DND-41 (cell line): ENCODE data around the gene NOL3.

Experiments used
- ATAC-seq: fragments of 200-7000 bp; cut with Tn5 transposase; 3 replicates; pipeline ENCODE4 v1.9.1; 2021; ENCODE audit warnings: low read depth; ENCODE audit not compliant: insufficient read depth
- DNase-seq: peaks from one replicate; pipeline ENCODE4 v3.0.0-alpha.2; 2020
- H2AFZ ChIP-seq: 2 replicates; pipeline ENCODE4 v1.6.0; 2012; ENCODE audit warnings: low read depth, low read length
- H3K27ac ChIP-seq: 2 replicates; pipeline ENCODE4 v1.5.1; 2012; ENCODE audit warnings: low read length, inconsistent platforms
- H3K27me3 ChIP-seq: fragments of 200-600 bp; sonication (generic); 2 replicates; pipeline ENCODE4 v1.6.0; 2012; ENCODE audit warnings: low read length, mild to moderate bottlenecking, inconsistent platforms; ENCODE audit not compliant: insufficient read depth, poor library complexity
- H3K36me3 ChIP-seq: 2 replicates; pipeline ENCODE4 v1.5.1; 2012; ENCODE audit warnings: low read length, inconsistent platforms; ENCODE audit not compliant: insufficient read depth
- H3K4me1 ChIP-seq: 2 replicates; pipeline ENCODE4 v1.5.1; 2012; ENCODE audit warnings: mild to moderate bottlenecking, low read length; ENCODE audit not compliant: insufficient read depth
- H3K4me2 ChIP-seq: 2 replicates; pipeline ENCODE4 v1.6.0; 2012; ENCODE audit warnings: mild to moderate bottlenecking, moderate library complexity, low read length, inconsistent platforms; ENCODE audit not compliant: insufficient read depth
- H3K4me3 ChIP-seq, 2 experiments: fragments of 200-600 bp in 1 of 2; shearing (Covaris generic) in 1 of 2; 2 replicates each; pipeline ENCODE4 v1.5.1; 2012 to 2016; ENCODE audit warnings: inconsistent platforms in 2 of 2, low read length in 2 of 2, mild to moderate bottlenecking in 2 of 2, low read depth in 1 of 2, moderate library complexity in 1 of 2
- H3K79me2 ChIP-seq: 2 replicates; pipeline ENCODE4 v1.6.0; 2012; ENCODE audit warnings: low read length, inconsistent platforms; ENCODE audit not compliant: insufficient read depth
- H3K9ac ChIP-seq: 2 replicates; pipeline ENCODE4 v1.6.0; 2012; ENCODE audit warnings: low read depth, mild to moderate bottlenecking, inconsistent platforms, low read length, moderate library complexity
- H3K9me3 ChIP-seq: 2 replicates; pipeline ENCODE4 v1.5.1; 2012; ENCODE audit warnings: low read length, moderate library complexity, mild to moderate bottlenecking, inconsistent platforms; ENCODE audit not compliant: insufficient read depth, severe bottlenecking
- H4K20me1 ChIP-seq: 2 replicates; pipeline ENCODE4 v1.6.0; 2012; ENCODE audit warnings: low read length; ENCODE audit not compliant: insufficient read depth
- EZH2 ChIP-seq: IDR thresholded peaks from 3 replicates; pipeline ENCODE4 v1.6.1; 2012; ENCODE audit warnings: borderline replicate concordance, low read depth, mild to moderate bottlenecking, moderate library complexity, low read length, inconsistent platforms; ENCODE audit not compliant: severe bottlenecking
- TF ChIP-seq, protein P1 (sequence below): IDR thresholded peaks from 2 replicates; pipeline ENCODE4 v1.5.1; 2012; ENCODE audit warnings: borderline replicate concordance, low read length, moderate library complexity, mild to moderate bottlenecking; ENCODE audit not compliant: poor library complexity, severe bottlenecking; ENCODE audit errors: extremely low read depth

The NOL3 gene

DNA sequence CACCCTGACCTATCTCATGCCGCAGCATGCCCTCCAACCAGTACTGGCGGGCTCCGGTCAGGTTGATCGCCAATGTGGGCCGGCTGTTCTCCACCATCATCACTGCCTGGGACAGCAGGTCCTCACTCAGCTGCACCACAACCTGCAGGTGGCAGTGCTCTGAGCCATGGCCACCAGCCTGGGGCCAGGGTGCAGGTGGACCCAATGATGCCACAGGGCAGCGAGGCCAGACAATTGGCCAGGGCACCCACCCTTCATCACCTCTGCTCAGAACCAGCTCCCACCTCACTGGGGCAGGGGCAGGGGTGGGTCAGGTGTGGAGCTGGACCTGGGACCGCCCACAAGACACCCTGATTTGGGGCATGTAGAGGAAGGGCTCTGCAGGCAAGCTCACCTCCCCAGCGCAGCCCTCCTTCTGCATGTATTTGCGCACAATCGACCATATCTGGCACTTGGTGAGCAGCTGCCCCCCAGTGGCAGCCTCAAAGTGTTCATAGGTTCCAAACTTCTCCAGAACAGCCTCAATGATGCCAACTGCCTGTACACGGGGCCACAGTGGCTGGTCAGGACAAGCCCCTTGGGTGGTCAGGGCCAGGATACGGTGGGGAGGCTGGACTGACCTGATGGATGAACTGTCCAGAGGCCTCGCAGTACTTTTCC, 9.2 kb downstream of the NOL3 start:
- no peak for ATAC-seq
- Histone ChIP-seq H2AFZ (no peak overlapping the region), H3K4me1 (peaks cover 42% of the 10 kb centered on the region), H3K36me3 (no peaks in the 10 kb centered on the region), H3K9ac (no peak overlapping the region; the same call in 1 of the 2 replicates), H3K4me3 (no peak overlapping the region), H3K27ac (no peak overlapping the region), H3K27me3 (no peaks in the 10 kb centered on the region), H3K9me3 (no peaks in the 10 kb centered on the region), H3K79me2 (peaks cover 28% of the 10 kb centered on the region), H4K20me1 (peaks cover 14% of the 10 kb centered on the region), H3K4me2 (no peak overlapping the region)
- no peak for DNase-seq
- TF ChIP-seq EZH2, result no peak
- TF ChIP-seq, protein P1, sequence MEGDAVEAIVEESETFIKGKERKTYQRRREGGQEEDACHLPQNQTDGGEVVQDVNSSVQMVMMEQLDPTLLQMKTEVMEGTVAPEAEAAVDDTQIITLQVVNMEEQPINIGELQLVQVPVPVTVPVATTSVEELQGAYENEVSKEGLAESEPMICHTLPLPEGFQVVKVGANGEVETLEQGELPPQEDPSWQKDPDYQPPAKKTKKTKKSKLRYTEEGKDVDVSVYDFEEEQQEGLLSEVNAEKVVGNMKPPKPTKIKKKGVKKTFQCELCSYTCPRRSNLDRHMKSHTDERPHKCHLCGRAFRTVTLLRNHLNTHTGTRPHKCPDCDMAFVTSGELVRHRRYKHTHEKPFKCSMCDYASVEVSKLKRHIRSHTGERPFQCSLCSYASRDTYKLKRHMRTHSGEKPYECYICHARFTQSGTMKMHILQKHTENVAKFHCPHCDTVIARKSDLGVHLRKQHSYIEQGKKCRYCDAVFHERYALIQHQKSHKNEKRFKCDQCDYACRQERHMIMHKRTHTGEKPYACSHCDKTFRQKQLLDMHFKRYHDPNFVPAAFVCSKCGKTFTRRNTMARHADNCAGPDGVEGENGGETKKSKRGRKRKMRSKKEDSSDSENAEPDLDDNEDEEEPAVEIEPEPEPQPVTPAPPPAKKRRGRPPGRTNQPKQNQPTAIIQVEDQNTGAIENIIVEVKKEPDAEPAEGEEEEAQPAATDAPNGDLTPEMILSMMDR, result peak; percentile 45

DNA sequence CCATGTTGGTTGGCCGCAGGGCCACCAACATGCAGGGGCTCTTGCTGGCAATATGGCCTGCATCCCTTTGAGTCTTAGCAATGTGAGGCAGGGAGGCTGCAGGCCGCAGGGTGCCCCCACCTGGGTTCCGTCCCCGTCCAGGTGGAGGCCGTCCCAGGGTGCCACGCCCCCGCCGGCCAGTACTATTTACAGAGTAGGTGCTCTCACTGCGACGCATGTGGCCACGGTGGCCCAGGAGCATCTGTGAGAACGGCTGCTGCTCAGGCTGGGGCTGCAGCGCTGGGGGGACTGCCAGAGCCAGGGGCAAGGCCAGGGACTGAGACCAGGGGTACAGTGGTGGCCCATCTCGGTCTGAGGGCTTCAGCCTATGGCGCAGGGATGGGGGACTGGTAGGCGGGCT, 9.8 kb downstream of the NOL3 start:
- H3K36me3 ChIP-seq, result no peaks in the 10 kb centered on the region
- H2AFZ ChIP-seq, result no peak overlapping the region
- peaks cover 14% of the 10 kb centered on the region for H4K20me1 ChIP-seq
- H3K4me1 ChIP-seq, result peaks cover 44% of the 10 kb centered on the region
- H3K4me3 ChIP-seq, result no peak overlapping the region
- ATAC-seq (no peak), DNase-seq (no peak)
- H3K9ac ChIP-seq, result no peak overlapping the region
- no peaks in the 10 kb centered on the region for H3K9me3 ChIP-seq
- H3K79me2 ChIP-seq, result peaks cover 28% of the 10 kb centered on the region
- no peak overlapping the region for H3K4me2 ChIP-seq
- TF ChIP-seq, protein P1, result no peak
- no peak for TF ChIP-seq EZH2
- H3K27me3 ChIP-seq, result no peaks in the 10 kb centered on the region
- no peak overlapping the region for H3K27ac ChIP-seq

DNA sequence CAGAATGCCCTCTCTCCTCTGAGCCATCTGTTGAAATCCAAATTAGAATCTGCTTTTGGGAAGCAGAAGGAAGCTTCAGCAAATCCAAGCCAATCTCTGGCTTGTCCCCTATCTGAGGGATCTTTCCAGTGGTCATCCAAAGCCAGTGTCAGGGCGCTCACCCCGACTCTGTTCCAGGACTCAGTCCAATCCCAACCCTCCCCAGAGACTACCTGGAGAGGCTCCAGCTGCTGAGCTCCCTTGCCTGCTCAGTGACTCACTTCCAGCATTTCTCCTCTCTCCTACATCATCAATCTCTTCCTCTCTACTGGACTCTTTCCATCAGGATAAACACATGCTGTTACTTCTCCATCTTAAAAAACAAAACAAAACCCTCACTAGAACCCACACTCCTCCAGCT, 11.0 kb downstream of the NOL3 start:
- TF ChIP-seq, protein P1, result no peak
- TF ChIP-seq EZH2, result no peak
- no peak overlapping the region for H3K27ac ChIP-seq
- no peaks in the 10 kb centered on the region for H3K27me3 ChIP-seq
- DNase-seq (no peak), ATAC-seq (no peak)
- no peak overlapping the region for H2AFZ ChIP-seq
- no peaks in the 10 kb centered on the region for H3K9me3 ChIP-seq
- H4K20me1 ChIP-seq, result peaks cover 14% of the 10 kb centered on the region
- H3K4me1 ChIP-seq, result peaks cover 53% of the 10 kb centered on the region
- H3K36me3 ChIP-seq, result no peaks in the 10 kb centered on the region
- H3K4me2 ChIP-seq, result peak overlapping the region; percentile 45; the same call in 1 of the 2 replicates
- no peak overlapping the region for H3K4me3 ChIP-seq
- H3K79me2 ChIP-seq, result peaks cover 28% of the 10 kb centered on the region
- peak overlapping the region; percentile 20; the same call in 1 of the 2 replicates for H3K9ac ChIP-seq
